A673 (cell line): ENCODE measurements around the gene MAST4.

Experiments
- EZH2 ChIP-seq: fragments of 200-600 bp; sonication (generic); IDR thresholded peaks from 2 replicates; pipeline ENCODE4 v1.6.1; 2017; ENCODE audit warnings: borderline replicate concordance, low read depth, mild to moderate bottlenecking, mixed read lengths, antibody characterized with exemption, low read length; ENCODE audit not compliant: poor library complexity, severe bottlenecking
- TF ChIP-seq, protein P1 (sequence below): fragments of 300-800, 200-600 bp; sonication (generic); conservative IDR thresholded peaks from 2 replicates; pipeline ENCODE4 v1.5.1; 2017; ENCODE audit warnings: low read depth, mild to moderate bottlenecking, antibody characterized with exemption, low read length, moderate library complexity, mixed read lengths

DNA sequence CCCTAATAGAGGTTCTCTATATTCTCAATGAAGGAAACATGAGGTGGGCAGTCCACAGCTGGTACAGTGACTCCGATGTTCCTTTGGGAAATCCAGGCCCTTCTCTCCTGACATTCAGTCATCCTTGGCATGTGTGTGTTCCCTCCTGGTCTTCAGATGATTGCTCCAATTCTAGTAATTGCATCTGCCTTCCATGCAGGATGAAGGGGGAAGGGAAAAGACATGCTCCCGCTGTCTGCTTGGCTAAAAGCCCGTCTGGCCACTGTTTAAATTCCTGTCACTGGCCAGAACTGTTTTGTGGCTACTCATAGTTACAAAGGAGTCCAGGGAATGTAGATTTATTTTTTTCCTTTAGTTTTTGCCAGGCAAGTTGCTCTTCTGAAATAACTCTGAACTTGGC lies 65.0 kb downstream of the MAST4 start:
- TF ChIP-seq, protein P1, sequence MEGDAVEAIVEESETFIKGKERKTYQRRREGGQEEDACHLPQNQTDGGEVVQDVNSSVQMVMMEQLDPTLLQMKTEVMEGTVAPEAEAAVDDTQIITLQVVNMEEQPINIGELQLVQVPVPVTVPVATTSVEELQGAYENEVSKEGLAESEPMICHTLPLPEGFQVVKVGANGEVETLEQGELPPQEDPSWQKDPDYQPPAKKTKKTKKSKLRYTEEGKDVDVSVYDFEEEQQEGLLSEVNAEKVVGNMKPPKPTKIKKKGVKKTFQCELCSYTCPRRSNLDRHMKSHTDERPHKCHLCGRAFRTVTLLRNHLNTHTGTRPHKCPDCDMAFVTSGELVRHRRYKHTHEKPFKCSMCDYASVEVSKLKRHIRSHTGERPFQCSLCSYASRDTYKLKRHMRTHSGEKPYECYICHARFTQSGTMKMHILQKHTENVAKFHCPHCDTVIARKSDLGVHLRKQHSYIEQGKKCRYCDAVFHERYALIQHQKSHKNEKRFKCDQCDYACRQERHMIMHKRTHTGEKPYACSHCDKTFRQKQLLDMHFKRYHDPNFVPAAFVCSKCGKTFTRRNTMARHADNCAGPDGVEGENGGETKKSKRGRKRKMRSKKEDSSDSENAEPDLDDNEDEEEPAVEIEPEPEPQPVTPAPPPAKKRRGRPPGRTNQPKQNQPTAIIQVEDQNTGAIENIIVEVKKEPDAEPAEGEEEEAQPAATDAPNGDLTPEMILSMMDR = no peak
- TF ChIP-seq EZH2 = no peak
